PC-9 (cell line): Measurements from ENCODE around the gene OGFOD2. TPM values are rescaled to one million over a fixed set of nuclear protein-coding genes. Genes with fewer than 3 reads are reported as not detected.

Experiments
- BruUV-seq: library from RNA; stranded (reverse); fragments of 400-500 nt; replicated peaks from 2 replicates; lab custom pipeline; 2021; lab: Mats Ljungman, UMichigan
- CTCF ChIA-PET: fragments of 300-600 bp; sonication (Branson Sonifier 250); formaldehyde crosslinking; loops from one replicate; lab custom pipeline; 2022; ENCODE audit warnings: antibody characterized with exemption; lab: Charles Lee
- POLR2A ChIA-PET: fragments of 300-600 bp; sonication (Branson Sonifier 250); formaldehyde crosslinking; loops from one replicate; lab custom pipeline; 2022; ENCODE audit warnings: antibody characterized with exemption; ENCODE audit not compliant: unreplicated experiment; lab: Charles Lee
- DNase-seq, 2 experiments: peaks; one replicate each; pipeline versions ENCODE4 v3.0.0 to v3.0.0-alpha.2; 2015 to 2022; ENCODE audit warnings: mixed read lengths in 1 of 2
- H2AFZ ChIP-seq: fragments of 200-600 bp; sonication (generic); 2 replicates; pipeline ENCODE4 v1.8.1; 2017; ENCODE audit warnings: antibody characterized with exemption
- H3F3A ChIP-seq: fragments of 200-600 bp; sonication (generic); 2 replicates; pipeline ENCODE4 v1.8.1; 2017; ENCODE audit warnings: antibody characterized with exemption, mild to moderate bottlenecking, low read depth; ENCODE audit not compliant: insufficient read depth
- H3K27ac ChIP-seq: fragments of 200-600 bp; sonication (generic); 2 replicates; pipeline ENCODE4 v1.6.1; 2016; ENCODE audit warnings: mixed run types
- H3K27me3 ChIP-seq: fragments of 200-600 bp; sonication (generic); 2 replicates; pipeline ENCODE4 v1.6.1; 2016; ENCODE audit warnings: low read depth, mixed run types; ENCODE audit not compliant: insufficient read depth
- H3K36me3 ChIP-seq: fragments of 200-600 bp; sonication (generic); 2 replicates; pipeline ENCODE4 v1.6.1; 2016; ENCODE audit warnings: low read depth, mixed run types
- H3K4me1 ChIP-seq: fragments of 200-600 bp; sonication (generic); replicated peaks from 2 replicates; pipeline ENCODE4 v1.6.1; 2016; ENCODE audit warnings: mixed run types; ENCODE audit not compliant: insufficient read depth
- H3K4me2 ChIP-seq: fragments of 200-600 bp; sonication (generic); 2 replicates; pipeline ENCODE4 v1.6.1; 2017; ENCODE audit warnings: mixed run types
- H3K4me3 ChIP-seq: fragments of 200-600 bp; sonication (generic); 2 replicates; pipeline ENCODE4 v1.6.1; 2016; ENCODE audit warnings: mixed run types
- H3K79me2 ChIP-seq: fragments of 200-600 bp; sonication (generic); 2 replicates; pipeline ENCODE4 v1.6.1; 2017; ENCODE audit warnings: low read depth, mixed run types
- H3K9me2 ChIP-seq: fragments of 200-600 bp; sonication (generic); 2 replicates; pipeline ENCODE4 v1.8.1; 2017; ENCODE audit warnings: mild to moderate bottlenecking; ENCODE audit not compliant: insufficient read depth
- H3K9me3 ChIP-seq: fragments of 200-600 bp; sonication (generic); 2 replicates; pipeline ENCODE4 v1.8.1; 2016; ENCODE audit warnings: low read depth; ENCODE audit not compliant: insufficient read depth
- H4K20me1 ChIP-seq: fragments of 200-600 bp; sonication (generic); 2 replicates; pipeline ENCODE4 v1.8.1; 2017; ENCODE audit not compliant: insufficient read depth
- EZH2 ChIP-seq: fragments of 200-600 bp; sonication (generic); IDR thresholded peaks from 2 replicates; pipeline ENCODE4 v1.8.0; 2017; ENCODE audit warnings: antibody characterized with exemption, low read depth
- intact Hi-C: fragments of 100-400 bp; cut with micrococcal nuclease; formaldehyde crosslinking; loops from one replicate; pipeline ENCODE4 v1.10.0; 2022; ENCODE audit not compliant: unreplicated experiment
- total RNA-seq: library from RNA; stranded (reverse); gene quantifications from 2 replicates; pipeline ENCODE4 v1.2.3, GENCODE V29; 2021
- TF ChIP-seq, protein P1 (sequence below): fragments of 200-600 bp; sonication (generic); conservative IDR thresholded peaks from 2 replicates; pipeline ENCODE4 v1.6.1; 2017; ENCODE audit warnings: mixed run types, antibody characterized with exemption, mild to moderate bottlenecking, moderate library complexity

Gene OGFOD2
- total RNA-seq, 1 experiment from 2014 or later = 33.5 TPM

GRCh38 chr12:122932207-122932606, 42.8 kb upstream of the OGFOD2 start:
- Histone ChIP-seq H3K36me3 (no peaks in the 10 kb centered on the region), H3K4me2 (no peak overlapping the region), H3K27ac (no peak overlapping the region), H3K4me1 (no peaks in the 10 kb centered on the region), H3K4me3 (no peak overlapping the region), H3K9me2 (no peaks in the 10 kb centered on the region), H3K27me3 (no peaks in the 10 kb centered on the region), H3F3A (peaks cover 7% of the 10 kb centered on the region; the same call in 1 of the 2 replicates), H3K79me2 (no peaks in the 10 kb centered on the region), H2AFZ (no peak overlapping the region), H3K9me3 (no peaks in the 10 kb centered on the region), H4K20me1 (no peaks in the 10 kb centered on the region)
- DNase-seq = no peak
- intact Hi-C loops = no loop called here
- no peak for TF ChIP-seq EZH2
- TF ChIP-seq, protein P1, sequence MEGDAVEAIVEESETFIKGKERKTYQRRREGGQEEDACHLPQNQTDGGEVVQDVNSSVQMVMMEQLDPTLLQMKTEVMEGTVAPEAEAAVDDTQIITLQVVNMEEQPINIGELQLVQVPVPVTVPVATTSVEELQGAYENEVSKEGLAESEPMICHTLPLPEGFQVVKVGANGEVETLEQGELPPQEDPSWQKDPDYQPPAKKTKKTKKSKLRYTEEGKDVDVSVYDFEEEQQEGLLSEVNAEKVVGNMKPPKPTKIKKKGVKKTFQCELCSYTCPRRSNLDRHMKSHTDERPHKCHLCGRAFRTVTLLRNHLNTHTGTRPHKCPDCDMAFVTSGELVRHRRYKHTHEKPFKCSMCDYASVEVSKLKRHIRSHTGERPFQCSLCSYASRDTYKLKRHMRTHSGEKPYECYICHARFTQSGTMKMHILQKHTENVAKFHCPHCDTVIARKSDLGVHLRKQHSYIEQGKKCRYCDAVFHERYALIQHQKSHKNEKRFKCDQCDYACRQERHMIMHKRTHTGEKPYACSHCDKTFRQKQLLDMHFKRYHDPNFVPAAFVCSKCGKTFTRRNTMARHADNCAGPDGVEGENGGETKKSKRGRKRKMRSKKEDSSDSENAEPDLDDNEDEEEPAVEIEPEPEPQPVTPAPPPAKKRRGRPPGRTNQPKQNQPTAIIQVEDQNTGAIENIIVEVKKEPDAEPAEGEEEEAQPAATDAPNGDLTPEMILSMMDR = no peak
- POLR2A ChIA-PET = no interaction called here
- no TSS peak for BruUV-seq
- CTCF ChIA-PET = no interaction called here

GRCh38 chr12:122934722-122935121, 40.3 kb upstream of the OGFOD2 start:
- Histone ChIP-seq H3K4me2 (no peak overlapping the region), H3K36me3 (no peaks in the 10 kb centered on the region), H4K20me1 (no peaks in the 10 kb centered on the region), H3F3A (peaks cover 7% of the 10 kb centered on the region; the same call in 1 of the 2 replicates), H3K27ac (no peak overlapping the region), H3K27me3 (no peaks in the 10 kb centered on the region), H3K9me3 (no peaks in the 10 kb centered on the region), H3K4me3 (no peak overlapping the region), H3K9me2 (no peaks in the 10 kb centered on the region), H3K79me2 (no peaks in the 10 kb centered on the region), H2AFZ (no peak overlapping the region), H3K4me1 (no peaks in the 10 kb centered on the region)
- no peak for DNase-seq
- no peak for TF ChIP-seq EZH2
- TF ChIP-seq, protein P1 = no peak
- ChIA-PET CTCF (no interaction called here), POLR2A (no interaction called here)
- intact Hi-C loops = no loop called here
- BruUV-seq = no TSS peak

DNA sequence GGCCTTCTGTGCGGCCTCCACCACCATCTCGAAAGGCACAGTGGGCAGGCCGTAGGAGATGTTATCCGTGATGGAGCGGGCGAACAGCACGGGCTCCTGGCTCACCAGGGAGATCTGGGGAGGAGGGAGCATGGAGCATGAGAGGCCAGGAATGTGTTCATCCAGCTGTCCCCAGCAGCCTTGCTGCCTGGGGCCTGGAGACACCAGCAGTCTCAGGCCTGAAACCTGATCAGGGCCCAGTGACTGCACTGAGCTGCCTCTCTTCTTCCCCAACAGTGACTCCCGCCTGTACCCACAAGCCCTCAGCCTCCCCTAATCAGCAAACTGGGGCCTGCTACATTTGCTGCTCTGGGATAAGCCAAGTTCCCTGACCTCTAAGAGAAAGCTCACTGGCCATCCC, 39.7 kb upstream of the OGFOD2 start:
- CTCF ChIA-PET = no interaction called here
- H3K4me1 ChIP-seq = no peaks in the 10 kb centered on the region
- H3K27me3 ChIP-seq = no peaks in the 10 kb centered on the region
- POLR2A ChIA-PET = no interaction called here
- no TSS peak for BruUV-seq
- no peak for DNase-seq
- H3F3A ChIP-seq = peaks cover 7% of the 10 kb centered on the region; the same call in 1 of the 2 replicates
- H3K9me2 ChIP-seq = no peaks in the 10 kb centered on the region
- H3K9me3 ChIP-seq = no peaks in the 10 kb centered on the region
- no peaks in the 10 kb centered on the region for H3K36me3 ChIP-seq
- TF ChIP-seq EZH2 = no peak
- no peak overlapping the region for H3K4me3 ChIP-seq
- no peak overlapping the region for H2AFZ ChIP-seq
- intact Hi-C loops = no loop called here
- H4K20me1 ChIP-seq = no peaks in the 10 kb centered on the region
- no peaks in the 10 kb centered on the region for H3K79me2 ChIP-seq
- no peak overlapping the region for H3K4me2 ChIP-seq
- H3K27ac ChIP-seq = no peak overlapping the region; the same call in 1 of the 2 replicates

DNA sequence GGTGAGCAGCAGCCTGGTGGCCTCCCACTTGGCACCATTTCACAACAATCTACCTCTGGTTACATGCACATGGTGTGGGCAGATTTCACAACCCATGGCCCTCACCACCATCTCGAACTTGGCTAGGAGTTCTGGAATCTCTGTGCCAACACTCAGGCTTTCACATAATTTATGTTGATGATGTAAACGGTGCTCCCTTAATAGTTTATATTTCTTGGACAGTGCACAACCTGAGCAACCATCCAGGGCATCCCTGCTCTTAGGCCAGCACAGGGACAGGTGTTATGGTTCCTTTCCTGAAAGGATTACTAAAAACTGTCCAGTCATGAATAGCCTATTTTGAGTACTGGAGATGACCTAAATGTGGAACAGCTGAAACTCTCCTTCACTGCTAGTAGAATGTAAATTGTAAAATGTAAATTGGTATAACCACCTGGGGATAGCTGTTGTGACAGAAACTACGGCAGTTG, 37.4 kb upstream of the OGFOD2 start:
- intact Hi-C loops = no loop called here
- ChIA-PET POLR2A (no interaction called here), CTCF (no interaction called here)
- Histone ChIP-seq H3K9me3 (no peaks in the 10 kb centered on the region), H3K4me3 (no peak overlapping the region), H3F3A (peaks cover 18% of the 10 kb centered on the region; the same call in 1 of the 2 replicates), H3K79me2 (no peaks in the 10 kb centered on the region), H3K4me2 (no peak overlapping the region), H3K27me3 (no peaks in the 10 kb centered on the region), H4K20me1 (no peaks in the 10 kb centered on the region), H2AFZ (no peak overlapping the region), H3K27ac (no peak overlapping the region), H3K4me1 (peaks cover 17% of the 10 kb centered on the region), H3K36me3 (no peaks in the 10 kb centered on the region), H3K9me2 (no peaks in the 10 kb centered on the region)
- no TSS peak for BruUV-seq
- no peak for DNase-seq
- TF ChIP-seq EZH2 = no peak
- TF ChIP-seq, protein P1 = no peak
